Activated CD8-positive, alpha-beta memory T cell treated with anti-CD3 and anti-CD28 coated beads, Interleukin-2, amount 10 ng/mL, durations not matched to agents 7 days and 5 days (primary cell): ENCODE data around the gene KIF3A. TPM values are rescaled to one million over a fixed set of nuclear protein-coding genes. Genes with fewer than 3 reads are reported as not detected.

Source experiments
- ATAC-seq: fragments of 150-1000 bp; cut with Tn5 transposase; one replicate; pipeline ENCODE4 v1.10.0; 2021; ENCODE audit warnings: moderate library complexity
- CTCF ChIA-PET: fragments of 350-600 bp; sonication (Branson Sonifier 250); formaldehyde crosslinking; loops from one replicate; lab custom pipeline; 2021; ENCODE audit warnings: antibody characterized with exemption; lab: Charles Lee
- DNase-seq: peaks from one replicate; pipeline ENCODE4 v3.0.0-alpha.2; 2020
- H3K27ac Mint-ChIP-seq: one replicate; pipeline ENCODE4 v1.8.0; 2021; ENCODE audit warnings: mild to moderate bottlenecking, mixed read lengths
- H3K27me3 Mint-ChIP-seq: one replicate; pipeline ENCODE4 v1.8.0; 2021; ENCODE audit warnings: mixed read lengths
- H3K36me3 Mint-ChIP-seq: one replicate; pipeline ENCODE4 v1.8.0; 2021; ENCODE audit warnings: mild to moderate bottlenecking, mixed read lengths
- H3K4me1 Mint-ChIP-seq: one replicate; pipeline ENCODE4 v1.8.0; 2021; ENCODE audit warnings: mixed read lengths
- H3K4me3 Mint-ChIP-seq: one replicate; pipeline ENCODE4 v1.8.0; 2021; ENCODE audit warnings: mild to moderate bottlenecking, moderate library complexity, mixed read lengths
- H3K9me3 Mint-ChIP-seq: one replicate; pipeline ENCODE4 v1.8.0; 2022; ENCODE audit warnings: low read depth, mixed read lengths
- total RNA-seq, 2 experiments: library from RNA; stranded (reverse); gene quantifications; one replicate each; pipeline ENCODE4 v1.2.3, GENCODE V29; 2021

Gene KIF3A
- total RNA-seq, 2 experiments from 2014 or later, result 18.2 to 38.8 TPM

DNA sequence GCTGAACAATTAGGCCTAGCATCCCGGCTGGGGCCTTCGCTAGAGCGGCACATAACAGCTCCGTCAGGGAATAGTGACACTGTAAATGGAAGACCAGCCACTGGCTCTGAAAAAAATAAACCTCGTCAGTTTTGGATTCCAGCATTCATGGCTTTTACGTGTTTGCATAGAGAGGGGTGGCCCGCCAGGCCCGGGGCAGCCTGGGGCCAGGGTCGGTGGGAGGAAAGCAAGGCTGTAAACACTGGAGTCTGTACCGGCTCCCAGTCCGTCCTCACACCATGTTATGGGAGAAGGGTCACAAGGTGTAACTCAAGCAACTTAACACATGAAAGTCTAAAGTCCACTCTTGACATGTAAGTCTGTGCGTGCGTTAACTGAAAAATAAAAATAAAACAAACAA, 21.1 kb upstream of the KIF3A start:
- peaks cover 16% of the 10 kb centered on the region for H3K4me1 Mint-ChIP-seq
- no peaks in the 10 kb centered on the region for H3K9me3 Mint-ChIP-seq
- peaks cover 10% of the 10 kb centered on the region for H3K36me3 Mint-ChIP-seq
- CTCF ChIA-PET, result no interaction called here
- DNase-seq, result no peak
- ATAC-seq, result no peak
- no peak overlapping the region for H3K27ac Mint-ChIP-seq
- H3K27me3 Mint-ChIP-seq, result no peaks in the 10 kb centered on the region
- H3K4me3 Mint-ChIP-seq, result no peak overlapping the region

GRCh38 chr5:132756542-132756941, 19.2 kb upstream of the KIF3A start:
- H3K27ac Mint-ChIP-seq, result no peak overlapping the region
- no peak overlapping the region for H3K4me3 Mint-ChIP-seq
- H3K9me3 Mint-ChIP-seq, result no peaks in the 10 kb centered on the region
- no peaks in the 10 kb centered on the region for H3K27me3 Mint-ChIP-seq
- ATAC-seq, result no peak
- peaks cover 9% of the 10 kb centered on the region for H3K36me3 Mint-ChIP-seq
- CTCF ChIA-PET, result interaction anchor here (0.8 to 2.0 kb wide), 6 partner anchors 10 to 78 kb away, joined by 3 to 9 read pairs (median 3); partner anchors contain the start of genes CCNI2 and SOWAHA
- peak; percentile 25 for DNase-seq
- peaks cover 28% of the 10 kb centered on the region for H3K4me1 Mint-ChIP-seq

DNA sequence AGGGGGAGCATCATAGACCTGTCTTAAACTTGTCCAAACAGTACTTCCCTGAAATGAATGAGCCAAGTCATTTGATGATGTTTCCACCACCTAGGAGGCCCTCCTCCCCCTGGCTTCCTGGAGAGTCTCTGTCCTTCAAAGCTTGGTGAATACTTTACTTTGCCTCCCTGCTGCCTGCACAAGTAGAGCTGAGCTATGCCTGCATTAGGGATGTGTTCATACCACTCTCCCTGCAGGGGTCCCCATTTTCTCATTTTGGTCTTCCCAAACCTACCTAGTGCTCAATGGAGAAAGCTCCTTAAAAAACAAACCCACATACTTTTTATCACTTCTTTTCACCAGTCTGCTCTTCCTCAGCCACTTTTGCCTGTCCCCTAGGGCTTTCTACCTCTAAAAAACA, 17.6 kb upstream of the KIF3A start:
- Mint-ChIP-seq H3K9me3 (no peaks in the 10 kb centered on the region), H3K4me1 (peaks cover 44% of the 10 kb centered on the region), H3K27me3 (no peaks in the 10 kb centered on the region), H3K27ac (no peak overlapping the region), H3K4me3 (no peak overlapping the region), H3K36me3 (peaks cover 16% of the 10 kb centered on the region)
- CTCF ChIA-PET, result interaction anchor here (0.6 to 1.6 kb wide), 7 partner anchors 10 to 249 kb away, joined by 3 to 6 read pairs (median 3); no protein-coding TSS in a partner anchor
- ATAC-seq (no peak), DNase-seq (no peak)

GRCh38 chr5:132754111-132754510, 16.8 kb upstream of the KIF3A start:
- Mint-ChIP-seq H3K4me3 (no peak overlapping the region), H3K27me3 (no peaks in the 10 kb centered on the region)

GRCh38 chr5:132753135-132753987, 16.0 kb upstream of the KIF3A start:
- ATAC-seq (peak; percentile 43), DNase-seq (peak; percentile 49)
- Mint-ChIP-seq H3K4me3 (no peak overlapping the region), H3K4me1 (peaks cover 55% of the 10 kb centered on the region), H3K9me3 (no peaks in the 10 kb centered on the region), H3K27me3 (no peaks in the 10 kb centered on the region), H3K27ac (no peak overlapping the region), H3K36me3 (peaks cover 16% of the 10 kb centered on the region)
- CTCF ChIA-PET, result interaction anchor here (0.7 to 1.5 kb wide), 7 partner anchors 9 to 269 kb away, joined by 3 to 8 read pairs (median 3); no protein-coding TSS in a partner anchor

More at GRCh38 chr5:132754111-132754510, 16.8 kb upstream of the KIF3A start:
- DNase-seq (peak; percentile 37), ATAC-seq (no peak)
- no peaks in the 10 kb centered on the region for H3K9me3 Mint-ChIP-seq
- H3K36me3 Mint-ChIP-seq, result peaks cover 16% of the 10 kb centered on the region
- peaks cover 52% of the 10 kb centered on the region for H3K4me1 Mint-ChIP-seq
- CTCF ChIA-PET, result interaction anchor here (1.0 to 1.6 kb wide), 8 partner anchors 11 to 248 kb away, joined by 3 to 8 read pairs (median 3); no protein-coding TSS in a partner anchor
- no peak overlapping the region for H3K27ac Mint-ChIP-seq

DNA sequence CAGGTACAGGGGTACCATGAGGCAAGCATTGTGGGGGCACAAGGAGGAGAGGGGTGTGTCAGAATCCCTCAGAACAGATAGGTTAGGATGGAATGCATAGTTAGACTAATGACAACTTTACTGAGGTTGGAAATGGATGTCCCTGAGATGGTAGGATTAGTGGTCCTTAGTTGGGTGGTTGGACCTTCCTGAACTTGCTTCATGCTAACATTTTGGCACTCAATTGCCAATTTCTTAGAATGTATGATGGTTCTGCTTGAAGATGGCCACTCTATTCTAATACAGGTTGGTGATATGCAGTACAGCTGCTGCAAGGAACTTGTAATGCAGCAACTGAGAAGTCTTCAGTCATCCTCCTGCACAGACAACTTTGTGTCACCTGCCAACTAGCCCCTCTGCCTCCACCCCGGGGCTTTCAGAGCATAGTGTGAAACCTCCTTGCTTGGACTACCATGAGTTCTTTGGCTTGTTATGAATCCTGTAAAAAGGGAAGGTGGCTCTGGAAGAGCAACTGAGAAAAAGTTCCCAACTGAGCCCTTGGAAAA, 15.3 kb upstream of the KIF3A start:
- DNase-seq (peak; percentile 12), ATAC-seq (no peak)
- Mint-ChIP-seq H3K4me1 (peaks cover 58% of the 10 kb centered on the region), H3K27me3 (no peaks in the 10 kb centered on the region), H3K27ac (no peak overlapping the region), H3K4me3 (no peak overlapping the region), H3K9me3 (no peaks in the 10 kb centered on the region), H3K36me3 (peaks cover 16% of the 10 kb centered on the region)
- CTCF ChIA-PET, result interaction anchor here (1.0 to 1.5 kb wide), 3 partner anchors 9 to 68 kb away, joined by 4 read pairs; no protein-coding TSS in a partner anchor

- CTCF ChIA-PET, result interaction anchor here (1.0 to 1.3 kb wide), 3 partner anchors 8 to 225 kb away, joined by 4 read pairs; no protein-coding TSS in a partner anchor
- Mint-ChIP-seq H3K9me3 (no peaks in the 10 kb centered on the region), H3K4me3 (no peak overlapping the region), H3K36me3 (peaks cover 16% of the 10 kb centered on the region), H3K27ac (no peak overlapping the region), H3K4me1 (peaks cover 58% of the 10 kb centered on the region), H3K27me3 (no peaks in the 10 kb centered on the region)
- DNase-seq, result peak; percentile 37
- no peak for ATAC-seq
Observed at GRCh38 chr5:132751971-132752580, 14.7 kb upstream of the KIF3A start.

GRCh38 chr5:132751444-132751843, 14.1 kb upstream of the KIF3A start:
- CTCF ChIA-PET, result interaction anchor here (1.0 to 3.0 kb wide), 3 partner anchors 14 to 225 kb away, joined by 4 to 12 read pairs (median 4); partner anchors contain the start of gene KIF3A
- ATAC-seq (no peak), DNase-seq (peak; percentile 54)

GRCh38 chr5:132750471-132751230, 13.3 kb upstream of the KIF3A start:
- Mint-ChIP-seq H3K4me3 (no peak overlapping the region), H3K27ac (peak overlapping the region; percentile 65), H3K9me3 (no peaks in the 10 kb centered on the region), H3K27me3 (peaks cover 6% of the 10 kb centered on the region), H3K36me3 (peaks cover 16% of the 10 kb centered on the region), H3K4me1 (peaks cover 65% of the 10 kb centered on the region)
- peak; percentile 40 for DNase-seq
- CTCF ChIA-PET, result interaction anchor here (1.0 to 3.0 kb wide), 3 partner anchors 13 to 224 kb away, joined by 3 to 12 read pairs (median 4); partner anchors contain the start of gene KIF3A
- no peak for ATAC-seq

More at GRCh38 chr5:132751444-132751843, 14.1 kb upstream of the KIF3A start:
- peak overlapping the region; percentile 65 for H3K27ac Mint-ChIP-seq
- H3K4me3 Mint-ChIP-seq, result no peak overlapping the region
- no peaks in the 10 kb centered on the region for H3K27me3 Mint-ChIP-seq
- peaks cover 60% of the 10 kb centered on the region for H3K4me1 Mint-ChIP-seq
- H3K36me3 Mint-ChIP-seq, result peaks cover 16% of the 10 kb centered on the region
- no peaks in the 10 kb centered on the region for H3K9me3 Mint-ChIP-seq

- H3K4me1 Mint-ChIP-seq, result peaks cover 58% of the 10 kb centered on the region
- no peaks in the 10 kb centered on the region for H3K9me3 Mint-ChIP-seq
- H3K27me3 Mint-ChIP-seq, result peaks cover 10% of the 10 kb centered on the region
- CTCF ChIA-PET, result interaction anchor here (2.2 to 3.0 kb wide), 4 partner anchors 12 to 222 kb away, joined by 5 to 12 read pairs (median 9); partner anchors contain the start of gene KIF3A
- H3K36me3 Mint-ChIP-seq, result peaks cover 16% of the 10 kb centered on the region
- peak overlapping the region; percentile 20 for H3K27ac Mint-ChIP-seq
- H3K4me3 Mint-ChIP-seq, result no peak overlapping the region
- ATAC-seq (no peak), DNase-seq (peak; percentile 23)
Observed at GRCh38 chr5:132749506-132749905, 12.2 kb upstream of the KIF3A start.

DNA sequence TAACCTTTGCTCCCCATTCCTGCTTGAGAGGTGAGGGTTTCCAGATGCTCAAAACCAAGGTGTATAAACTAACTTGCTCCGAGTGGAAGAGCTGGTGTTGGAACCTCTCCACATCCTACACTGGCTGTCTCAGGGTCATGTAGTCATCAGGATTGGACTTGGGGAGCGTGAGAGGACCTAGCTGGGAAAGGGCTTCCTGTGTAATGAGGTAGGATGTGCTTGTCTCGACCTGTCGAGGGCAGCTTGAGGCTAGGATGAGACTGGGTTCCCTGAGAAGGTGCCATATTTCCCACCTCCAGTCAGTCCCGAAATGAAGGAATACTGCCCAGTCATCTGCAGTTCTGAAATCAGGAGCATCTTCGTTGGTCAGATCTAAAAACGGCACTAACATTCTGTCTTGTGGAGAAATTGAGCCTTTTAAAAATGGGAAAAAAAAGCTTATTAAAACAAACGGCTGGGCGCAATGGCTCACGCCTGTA, 11.2 kb upstream of the KIF3A start:
- Mint-ChIP-seq H3K27ac (peak overlapping the region; percentile 50), H3K9me3 (no peaks in the 10 kb centered on the region), H3K4me3 (peak overlapping the region; percentile 18), H3K36me3 (peaks cover 12% of the 10 kb centered on the region), H3K27me3 (peaks cover 10% of the 10 kb centered on the region), H3K4me1 (peaks cover 52% of the 10 kb centered on the region)
- no peak for ATAC-seq
- CTCF ChIA-PET, result interaction anchor here (2.1 to 3.0 kb wide), 5 partner anchors 11 to 221 kb away, joined by 4 to 12 read pairs (median 8); partner anchors contain the start of gene KIF3A
- peak; percentile 38 for DNase-seq
